ENCODE measurements around the gene PRR7. TPM values are rescaled to one million over a fixed set of nuclear protein-coding genes. Genes with fewer than 3 reads are reported as not detected.

Gene PRR7
- total and polyA plus RNA-seq, 2 experiments from 2014 or later, result 7.6 to 9.7 TPM

GRCh38 chr5:177421062-177421798 is 25.4 kb upstream of the PRR7 start:
- Mint-ChIP-seq H3K27me3 (ENCODE audit: insufficient read depth, low read depth, poor library complexity) (peaks cover 11% of the 10 kb centered on the region), H3K4me3 (no peak overlapping the region), H3K36me3 (ENCODE audit: low read depth) (no peaks in the 10 kb centered on the region), H3K27ac (no peak overlapping the region), H3K9me3 (no peaks in the 10 kb centered on the region; the same call in 1 of the 3 replicates), H3K4me1 (peaks cover 8% of the 10 kb centered on the region; the same call in 2 of the 3 replicates)
- H3K79me2 ChIP-seq (replicated peaks; ENCODE audit: insufficient read depth), result no peaks in the 10 kb centered on the region
- no peaks in the 10 kb centered on the region for H3K36me3 ChIP-seq (ENCODE audit: insufficient read depth)
- TF ChIP-seq REST (IDR thresholded peaks at IDR 0.05; ENCODE audit: unreplicated experiment), result no peak
- no peaks in the 10 kb centered on the region for H3K9me2 ChIP-seq (ENCODE audit: insufficient read depth)
- DNase-seq (ENCODE audit: low spot score) (no peak), ATAC-seq (no peak)
- no peak overlapping the region for H3K4me2 ChIP-seq
- no peak overlapping the region for H2AFZ ChIP-seq
- H3K27ac ChIP-seq (ENCODE audit: low read depth), result no peak overlapping the region
- peaks cover 7% of the 10 kb centered on the region for H3F3A ChIP-seq (replicated peaks; ENCODE audit: low read depth)
- H4K20me1 ChIP-seq (replicated peaks; ENCODE audit: insufficient read depth), result no peaks in the 10 kb centered on the region
- no peaks in the 10 kb centered on the region for H3K27me3 ChIP-seq (ENCODE audit: insufficient read depth)
- peaks cover 6% of the 10 kb centered on the region for H3K4me1 ChIP-seq (ENCODE audit: insufficient read depth)
- H3K4me3 ChIP-seq, result no peak overlapping the region

GRCh38 chr5:177423671-177424070 is 22.9 kb upstream of the PRR7 start:
- ATAC-seq (no peak), DNase-seq (ENCODE audit: low spot score) (no peak)
- no peaks in the 10 kb centered on the region for H3K27me3 ChIP-seq (ENCODE audit: insufficient read depth)
- H3F3A ChIP-seq (replicated peaks; ENCODE audit: low read depth), result peaks cover 16% of the 10 kb centered on the region
- peaks cover 19% of the 10 kb centered on the region for H3K27me3 Mint-ChIP-seq (ENCODE audit: insufficient read depth, low read depth, poor library complexity)
- H3K79me2 ChIP-seq (replicated peaks; ENCODE audit: insufficient read depth), result peaks cover 17% of the 10 kb centered on the region
- H3K36me3 ChIP-seq (ENCODE audit: insufficient read depth), result no peaks in the 10 kb centered on the region
- no peak for TF ChIP-seq STAT1 (IDR thresholded peaks at IDR 0.05; ENCODE audit: unreplicated experiment)
- no peak for TF ChIP-seq REST (IDR thresholded peaks at IDR 0.05; ENCODE audit: unreplicated experiment)
- no peak for TF ChIP-seq CTCF (conservative IDR thresholded peaks at IDR 0.05; ENCODE audit: low read depth in 2 of 2)
- peaks cover 18% of the 10 kb centered on the region for H3K4me1 ChIP-seq (ENCODE audit: insufficient read depth)
- no peak overlapping the region for H3K27ac ChIP-seq (ENCODE audit: low read depth)
- no peak overlapping the region for H3K4me3 Mint-ChIP-seq
- no peaks in the 10 kb centered on the region for H3K9me2 ChIP-seq (ENCODE audit: insufficient read depth)
- no peak overlapping the region for H2AFZ ChIP-seq
- no peak overlapping the region for H3K4me3 ChIP-seq
- no peak overlapping the region for H3K27ac Mint-ChIP-seq
- peaks cover 16% of the 10 kb centered on the region for H3K4me1 Mint-ChIP-seq
- H4K20me1 ChIP-seq (replicated peaks; ENCODE audit: insufficient read depth), result peaks cover 9% of the 10 kb centered on the region; the same call in 1 of the 2 replicates
- H3K4me2 ChIP-seq, result no peak overlapping the region
- H3K36me3 Mint-ChIP-seq (ENCODE audit: low read depth), result no peaks in the 10 kb centered on the region
- H3K9me3 Mint-ChIP-seq, result no peaks in the 10 kb centered on the region; the same call in 1 of the 3 replicates

All from GM23338 (cell line).